ENCODE measurements around the gene SHROOM2. TPM values are rescaled to one million over a fixed set of nuclear protein-coding genes. Genes with fewer than 3 reads are reported as not detected.

SHROOM2 gene, protein sequence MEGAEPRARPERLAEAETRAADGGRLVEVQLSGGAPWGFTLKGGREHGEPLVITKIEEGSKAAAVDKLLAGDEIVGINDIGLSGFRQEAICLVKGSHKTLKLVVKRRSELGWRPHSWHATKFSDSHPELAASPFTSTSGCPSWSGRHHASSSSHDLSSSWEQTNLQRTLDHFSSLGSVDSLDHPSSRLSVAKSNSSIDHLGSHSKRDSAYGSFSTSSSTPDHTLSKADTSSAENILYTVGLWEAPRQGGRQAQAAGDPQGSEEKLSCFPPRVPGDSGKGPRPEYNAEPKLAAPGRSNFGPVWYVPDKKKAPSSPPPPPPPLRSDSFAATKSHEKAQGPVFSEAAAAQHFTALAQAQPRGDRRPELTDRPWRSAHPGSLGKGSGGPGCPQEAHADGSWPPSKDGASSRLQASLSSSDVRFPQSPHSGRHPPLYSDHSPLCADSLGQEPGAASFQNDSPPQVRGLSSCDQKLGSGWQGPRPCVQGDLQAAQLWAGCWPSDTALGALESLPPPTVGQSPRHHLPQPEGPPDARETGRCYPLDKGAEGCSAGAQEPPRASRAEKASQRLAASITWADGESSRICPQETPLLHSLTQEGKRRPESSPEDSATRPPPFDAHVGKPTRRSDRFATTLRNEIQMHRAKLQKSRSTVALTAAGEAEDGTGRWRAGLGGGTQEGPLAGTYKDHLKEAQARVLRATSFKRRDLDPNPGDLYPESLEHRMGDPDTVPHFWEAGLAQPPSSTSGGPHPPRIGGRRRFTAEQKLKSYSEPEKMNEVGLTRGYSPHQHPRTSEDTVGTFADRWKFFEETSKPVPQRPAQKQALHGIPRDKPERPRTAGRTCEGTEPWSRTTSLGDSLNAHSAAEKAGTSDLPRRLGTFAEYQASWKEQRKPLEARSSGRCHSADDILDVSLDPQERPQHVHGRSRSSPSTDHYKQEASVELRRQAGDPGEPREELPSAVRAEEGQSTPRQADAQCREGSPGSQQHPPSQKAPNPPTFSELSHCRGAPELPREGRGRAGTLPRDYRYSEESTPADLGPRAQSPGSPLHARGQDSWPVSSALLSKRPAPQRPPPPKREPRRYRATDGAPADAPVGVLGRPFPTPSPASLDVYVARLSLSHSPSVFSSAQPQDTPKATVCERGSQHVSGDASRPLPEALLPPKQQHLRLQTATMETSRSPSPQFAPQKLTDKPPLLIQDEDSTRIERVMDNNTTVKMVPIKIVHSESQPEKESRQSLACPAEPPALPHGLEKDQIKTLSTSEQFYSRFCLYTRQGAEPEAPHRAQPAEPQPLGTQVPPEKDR (N-terminal part only)
- under 1 TPM; 0.05 to 0.36 (median 0.26) TPM for total RNA-seq

DNA sequence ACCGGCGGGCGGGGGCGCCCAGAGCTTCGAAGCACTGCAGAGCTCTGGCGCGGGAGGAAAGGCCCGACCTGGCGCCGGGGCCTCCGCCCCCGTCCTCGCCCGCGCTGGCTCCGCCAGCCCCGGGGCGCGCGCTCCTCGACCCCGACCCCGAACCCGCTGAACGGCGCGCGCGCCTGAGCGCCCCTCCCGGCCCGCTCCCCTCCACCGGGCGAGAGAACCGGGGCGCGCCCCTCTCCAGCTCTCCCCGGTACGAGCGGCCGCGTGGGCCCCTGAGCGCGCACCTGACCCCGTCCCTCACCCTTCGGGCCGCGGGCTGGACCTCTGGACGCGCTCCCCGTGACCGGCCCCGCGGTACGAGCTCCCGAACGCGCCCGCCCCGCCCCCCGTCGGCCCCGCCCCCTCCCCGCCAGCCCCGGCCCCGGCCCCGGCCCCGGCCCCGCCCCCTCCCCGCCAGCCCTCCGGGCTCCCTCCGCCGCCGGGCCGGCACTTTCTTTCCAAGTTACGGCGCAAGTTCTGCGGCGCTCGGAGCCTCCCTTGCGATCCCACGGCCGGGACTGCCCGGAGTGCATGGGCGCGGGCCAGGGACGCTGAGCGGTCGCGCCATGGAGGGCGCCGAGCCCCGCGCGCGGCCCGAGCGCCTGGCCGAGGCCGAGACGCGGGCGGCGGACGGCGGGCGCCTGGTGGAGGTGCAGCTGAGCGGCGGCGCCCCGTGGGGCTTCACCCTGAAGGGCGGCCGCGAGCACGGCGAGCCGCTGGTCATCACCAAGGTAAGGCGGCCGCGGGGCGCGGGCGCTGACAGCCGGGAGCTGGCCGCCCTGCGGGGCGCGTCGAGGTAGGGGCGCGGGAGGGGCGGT lies at the start of gene SHROOM2:
SHROOM2 (plus strand) TSS at position 486 of the 854 bp plus-strand sequence; CDS start at position 603, 117 bp downstream.
- intact Hi-C loops (cut with DNase I; ENCODE audit: low total_unique reads): no loop called here
- DNase-seq (no peak), ATAC-seq (no peak)
- H3K4me3 ChIP-seq: peak within 1 kb of the TSS; percentile 30 to 44 (median 42)
- in situ Hi-C loops (cut with MboI; ENCODE audit: low sequenced_read_pairs in 4 of 4): no loop called here
- H3K36me3 ChIP-seq: no peaks in the 10 kb centered on the region
- TF ChIP-seq, protein P1, sequence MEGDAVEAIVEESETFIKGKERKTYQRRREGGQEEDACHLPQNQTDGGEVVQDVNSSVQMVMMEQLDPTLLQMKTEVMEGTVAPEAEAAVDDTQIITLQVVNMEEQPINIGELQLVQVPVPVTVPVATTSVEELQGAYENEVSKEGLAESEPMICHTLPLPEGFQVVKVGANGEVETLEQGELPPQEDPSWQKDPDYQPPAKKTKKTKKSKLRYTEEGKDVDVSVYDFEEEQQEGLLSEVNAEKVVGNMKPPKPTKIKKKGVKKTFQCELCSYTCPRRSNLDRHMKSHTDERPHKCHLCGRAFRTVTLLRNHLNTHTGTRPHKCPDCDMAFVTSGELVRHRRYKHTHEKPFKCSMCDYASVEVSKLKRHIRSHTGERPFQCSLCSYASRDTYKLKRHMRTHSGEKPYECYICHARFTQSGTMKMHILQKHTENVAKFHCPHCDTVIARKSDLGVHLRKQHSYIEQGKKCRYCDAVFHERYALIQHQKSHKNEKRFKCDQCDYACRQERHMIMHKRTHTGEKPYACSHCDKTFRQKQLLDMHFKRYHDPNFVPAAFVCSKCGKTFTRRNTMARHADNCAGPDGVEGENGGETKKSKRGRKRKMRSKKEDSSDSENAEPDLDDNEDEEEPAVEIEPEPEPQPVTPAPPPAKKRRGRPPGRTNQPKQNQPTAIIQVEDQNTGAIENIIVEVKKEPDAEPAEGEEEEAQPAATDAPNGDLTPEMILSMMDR (IDR thresholded peaks at IDR 0.05 in 4 of 5, conservative IDR thresholded peaks at IDR 0.05 in 1 of 5): no peak
- no peak for TF ChIP-seq POLR2A (IDR thresholded peaks at IDR 0.05)
- peaks cover 0 to 28% (median 20%) of the 10 kb centered on the region in 3 donors for H3K27me3 ChIP-seq
- H3K4me1 ChIP-seq: no peaks in the 10 kb centered on the region
- no peak within 1 kb of the TSS for H3K27ac ChIP-seq
- H3K9me3 ChIP-seq: no peaks in the 10 kb centered on the region

DNA sequence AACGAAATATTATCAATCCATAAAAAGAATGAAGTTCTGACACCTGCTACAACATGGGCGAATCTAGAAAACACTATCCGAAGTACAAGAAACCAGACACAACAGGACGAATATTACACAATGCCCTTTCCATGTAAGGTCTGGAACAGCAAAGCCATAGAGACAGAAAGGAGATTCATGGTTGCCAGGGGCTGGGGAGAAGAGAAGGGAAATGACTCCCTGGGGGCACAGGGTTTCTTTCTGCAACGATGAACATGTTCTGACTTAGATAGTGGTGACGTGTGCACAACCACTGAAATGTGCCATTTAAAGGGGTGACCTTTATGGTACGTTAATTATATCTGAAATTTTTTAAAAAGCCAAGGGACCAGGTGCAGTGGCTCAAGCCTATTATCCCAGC lies 48.9 kb upstream of the SHROOM2 start:
- intact Hi-C loops (cut with DNase I; ENCODE audit: low total_unique reads): no loop called here
- Histone ChIP-seq H3K9me3 (no peaks in the 10 kb centered on the region), H3K4me3 (no peak overlapping the region), H3K36me3 (no peaks in the 10 kb centered on the region), H3K4me1 (no peaks in the 10 kb centered on the region), H3K27ac (no peak overlapping the region), H3K27me3 (no peaks in the 10 kb centered on the region)
- TF ChIP-seq, protein P1 (IDR thresholded peaks at IDR 0.05 in 4 of 5, conservative IDR thresholded peaks at IDR 0.05 in 1 of 5): no peak
- TF ChIP-seq POLR2A (IDR thresholded peaks at IDR 0.05): no peak
- no peak for DNase-seq
- no peak for ATAC-seq
- in situ Hi-C loops (cut with MboI; ENCODE audit: low sequenced_read_pairs in 4 of 4): no loop called here

DNA sequence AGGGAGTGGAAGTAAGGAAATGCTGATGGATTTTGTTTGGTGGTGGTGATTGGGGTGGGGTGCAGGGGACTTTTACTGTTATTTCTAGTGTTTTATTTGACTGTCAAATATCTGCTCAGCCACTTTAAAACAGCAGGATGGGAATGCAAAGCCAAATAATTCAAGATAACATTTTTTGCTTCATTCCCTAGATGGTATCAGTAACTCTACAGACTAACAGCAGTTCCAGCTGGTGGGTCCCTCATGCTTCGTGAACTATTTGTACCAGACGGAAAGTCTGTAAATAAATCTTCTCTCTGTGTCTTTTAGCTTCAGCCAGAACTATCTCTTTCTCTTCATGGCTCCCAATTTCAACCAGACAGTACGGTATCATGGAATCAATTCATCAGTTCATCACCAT lies 48.1 kb upstream of the SHROOM2 start:
- TF ChIP-seq, protein P1 (IDR thresholded peaks at IDR 0.05 in 4 of 5, conservative IDR thresholded peaks at IDR 0.05 in 1 of 5): no peak
- no peak for DNase-seq
- no peaks in the 10 kb centered on the region for H3K4me1 ChIP-seq
- no peak for ATAC-seq
- no peak overlapping the region for H3K4me3 ChIP-seq
- no peaks in the 10 kb centered on the region for H3K36me3 ChIP-seq
- no peaks in the 10 kb centered on the region for H3K27me3 ChIP-seq
- H3K27ac ChIP-seq: no peak overlapping the region
- intact Hi-C loops (cut with DNase I; ENCODE audit: low total_unique reads) (no loop called here), in situ Hi-C loops (cut with MboI; ENCODE audit: low sequenced_read_pairs in 4 of 4) (no loop called here)
- no peaks in the 10 kb centered on the region for H3K9me3 ChIP-seq

DNA sequence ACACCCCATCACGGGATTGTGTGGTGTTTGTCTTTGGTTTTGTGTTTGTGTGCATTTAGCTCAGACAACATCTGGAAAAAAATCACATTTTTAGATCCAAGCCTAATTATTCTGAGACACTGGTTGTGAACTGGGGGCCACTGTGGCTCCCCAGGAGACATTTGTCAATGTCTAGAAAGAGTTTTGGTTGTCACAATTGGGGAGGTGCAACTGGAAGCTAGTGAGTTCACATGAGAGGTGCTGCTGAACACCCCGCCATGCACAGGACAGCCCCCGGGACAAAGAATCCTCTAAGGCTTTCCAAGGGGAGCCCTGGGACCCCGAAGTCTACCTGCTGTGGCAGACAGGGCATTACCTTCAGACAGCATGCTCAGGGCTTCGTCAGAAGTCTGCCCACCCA lies 47.1 kb upstream of the SHROOM2 start:
- intact Hi-C loops (cut with DNase I; ENCODE audit: low total_unique reads) (no loop called here), in situ Hi-C loops (cut with MboI; ENCODE audit: low sequenced_read_pairs in 4 of 4) (no loop called here)
- no peak overlapping the region for H3K27ac ChIP-seq
- H3K4me1 ChIP-seq: no peaks in the 10 kb centered on the region
- no peak overlapping the region for H3K4me3 ChIP-seq
- no peaks in the 10 kb centered on the region for H3K27me3 ChIP-seq
- no peaks in the 10 kb centered on the region for H3K36me3 ChIP-seq
- no peak for TF ChIP-seq POLR2A (IDR thresholded peaks at IDR 0.05)
- TF ChIP-seq, protein P1 (IDR thresholded peaks at IDR 0.05 in 4 of 5, conservative IDR thresholded peaks at IDR 0.05 in 1 of 5): no peak
- DNase-seq (no peak), ATAC-seq (no peak)
- no peaks in the 10 kb centered on the region for H3K9me3 ChIP-seq
